Measurements from ENCODE around the gene PGP. TPM values are rescaled to one million over a fixed set of nuclear protein-coding genes. Genes with fewer than 3 reads are reported as not detected.
"Not testable (repeated sequence)": the region's sequence is repeated elsewhere in the genome, so short reads cannot be mapped to it uniquely, and the experiment has no call there.

The PGP gene
- 21.0 and 24.9 TPM in 2 replicates for total RNA-seq

- DNase-seq (ENCODE audit: extremely low read depth, low read depth, low spot score) = no peak
These were observed at the start of gene PGP for GRCh38 chr16:2214719-2214968. TSS of gene PGP (minus strand) at chr16:2214840. CDS start at chr16:2214777, 63 bp downstream.

- DNase-seq (ENCODE audit: extremely low read depth, low read depth, low spot score) = not testable (repeated sequence)
These were observed 48.4 kb upstream of the PGP start for GRCh38 chr16:2263026-2263425.

GRCh38 chr16:2260250-2260649 is 45.6 kb upstream of the PGP start:
- DNase-seq (ENCODE audit: extremely low read depth, low read depth, low spot score) = no peak

- not testable (repeated sequence) for DNase-seq (ENCODE audit: extremely low read depth, low read depth, low spot score)
These were observed 43.9 kb upstream of the PGP start for GRCh38 chr16:2258530-2258929.

- DNase-seq (ENCODE audit: extremely low read depth, low read depth, low spot score) = no peak
These were observed 43.1 kb upstream of the PGP start for GRCh38 chr16:2257726-2258125.

- DNase-seq (ENCODE audit: extremely low read depth, low read depth, low spot score) = no peak
These were observed 42.0 kb upstream of the PGP start for GRCh38 chr16:2256531-2257140.

GRCh38 chr16:2253293-2253692 is 38.7 kb upstream of the PGP start:
- DNase-seq (ENCODE audit: extremely low read depth, low read depth, low spot score) = no peak

GRCh38 chr16:2252806-2253148 is 38.1 kb upstream of the PGP start:
- no peak for DNase-seq (ENCODE audit: extremely low read depth, low read depth, low spot score)

- peak; percentile 25 for DNase-seq (ENCODE audit: extremely low read depth, low read depth, low spot score)
These were observed 36.9 kb upstream of the PGP start, which contains the start of gene ECI1 for GRCh38 chr16:2251296-2252111. TSS of gene ECI1 (minus strand) at chr16:2251587. CDS start at chr16:2251566, 21 bp downstream.

GRCh38 chr16:2250652-2251295 is 36.1 kb upstream of the PGP start:
- no peak for DNase-seq (ENCODE audit: extremely low read depth, low read depth, low spot score)

- no peak for DNase-seq (ENCODE audit: extremely low read depth, low read depth, low spot score)
These were observed 31.8 kb upstream of the PGP start for GRCh38 chr16:2246301-2246885.

- DNase-seq (ENCODE audit: extremely low read depth, low read depth, low spot score) = no peak
These were observed 30.5 kb upstream of the PGP start for GRCh38 chr16:2244926-2245795.

- no peak for DNase-seq (ENCODE audit: extremely low read depth, low read depth, low spot score)
These were observed 29.7 kb upstream of the PGP start for GRCh38 chr16:2244301-2244700.

- DNase-seq (ENCODE audit: extremely low read depth, low read depth, low spot score) = no peak
These were observed 29.1 kb upstream of the PGP start for GRCh38 chr16:2243781-2244180.

GRCh38 chr16:2243031-2243528 is 28.4 kb upstream of the PGP start:
- DNase-seq (ENCODE audit: extremely low read depth, low read depth, low spot score) = no peak

GRCh38 chr16:2242598-2242997 is 28.0 kb upstream of the PGP start:
- no peak for DNase-seq (ENCODE audit: extremely low read depth, low read depth, low spot score)

- not testable (repeated sequence) for DNase-seq (ENCODE audit: extremely low read depth, low read depth, low spot score)
These were observed 25.7 kb upstream of the PGP start for GRCh38 chr16:2240331-2240730.

GRCh38 chr16:2238838-2239675 is 24.4 kb upstream of the PGP start:
- DNase-seq (ENCODE audit: extremely low read depth, low read depth, low spot score) = no peak

- DNase-seq (ENCODE audit: extremely low read depth, low read depth, low spot score) = no peak
These were observed 23.7 kb upstream of the PGP start for GRCh38 chr16:2238150-2238837.

All from glomerular endothelial cell (primary cell).